Measurements from ENCODE around the gene TRIM56. TPM values are rescaled to one million over a fixed set of nuclear protein-coding genes. Genes with fewer than 3 reads are reported as not detected.
"Not testable (repeated sequence)": the region's sequence is repeated elsewhere in the genome, so short reads cannot be mapped to it uniquely, and the experiment has no call there.

TRIM56 gene
- total and polyA plus RNA-seq, 9 donors: 18.2 to 77.4 (median 44.5) TPM

DNA sequence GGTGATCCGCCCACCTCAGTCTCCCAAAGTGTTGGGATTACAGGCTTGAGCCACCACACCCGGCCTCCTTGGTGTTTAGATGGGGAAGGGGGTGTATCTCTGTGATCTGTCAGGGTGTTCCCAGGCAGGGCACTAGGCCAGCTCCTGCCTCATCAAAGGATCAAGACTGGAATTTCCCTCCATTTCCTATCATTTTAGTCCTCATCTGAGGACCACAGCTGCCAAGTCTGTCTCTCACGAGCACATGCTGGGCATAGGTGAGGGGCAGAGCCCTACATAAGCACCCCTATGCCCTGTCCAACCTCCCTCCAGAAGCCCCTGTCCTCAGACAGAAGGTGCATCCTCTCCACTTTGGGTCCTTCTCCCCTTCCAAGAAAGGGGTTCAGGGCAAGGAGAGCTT lies 19.5 kb downstream of the TRIM56 start:
- H3K4me3 ChIP-seq: no peak overlapping the region
- 72 to 77% (median 76%) methylated on average over 3 of the region's 3 CpGs for WGBS, 3 donors
- DNase-seq: no peak
- peaks cover 4% of the 10 kb centered on the region for H3K4me1 ChIP-seq (ENCODE audit: insufficient read depth)
- no peaks in the 10 kb centered on the region for H3K27me3 ChIP-seq
- intact Hi-C loops (cut with DNase I): loop anchor here in 1 of 4 donors (5.0 kb wide), 1 partner anchor 33 kb away; no protein-coding TSS in a partner anchor
- no peak overlapping the region for H3K27ac ChIP-seq
- H3K36me3 ChIP-seq: no peaks in the 10 kb centered on the region
- no peaks in the 10 kb centered on the region for H3K9me3 ChIP-seq
- TF ChIP-seq, protein P1, sequence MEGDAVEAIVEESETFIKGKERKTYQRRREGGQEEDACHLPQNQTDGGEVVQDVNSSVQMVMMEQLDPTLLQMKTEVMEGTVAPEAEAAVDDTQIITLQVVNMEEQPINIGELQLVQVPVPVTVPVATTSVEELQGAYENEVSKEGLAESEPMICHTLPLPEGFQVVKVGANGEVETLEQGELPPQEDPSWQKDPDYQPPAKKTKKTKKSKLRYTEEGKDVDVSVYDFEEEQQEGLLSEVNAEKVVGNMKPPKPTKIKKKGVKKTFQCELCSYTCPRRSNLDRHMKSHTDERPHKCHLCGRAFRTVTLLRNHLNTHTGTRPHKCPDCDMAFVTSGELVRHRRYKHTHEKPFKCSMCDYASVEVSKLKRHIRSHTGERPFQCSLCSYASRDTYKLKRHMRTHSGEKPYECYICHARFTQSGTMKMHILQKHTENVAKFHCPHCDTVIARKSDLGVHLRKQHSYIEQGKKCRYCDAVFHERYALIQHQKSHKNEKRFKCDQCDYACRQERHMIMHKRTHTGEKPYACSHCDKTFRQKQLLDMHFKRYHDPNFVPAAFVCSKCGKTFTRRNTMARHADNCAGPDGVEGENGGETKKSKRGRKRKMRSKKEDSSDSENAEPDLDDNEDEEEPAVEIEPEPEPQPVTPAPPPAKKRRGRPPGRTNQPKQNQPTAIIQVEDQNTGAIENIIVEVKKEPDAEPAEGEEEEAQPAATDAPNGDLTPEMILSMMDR (IDR thresholded peaks at IDR 0.05): no peak
- TF ChIP-seq POLR2A (IDR thresholded peaks at IDR 0.05): no peak
- TF ChIP-seq EP300 (IDR thresholded peaks at IDR 0.05): no peak

- H3K27me3 ChIP-seq; H3K9me3 ChIP-seq; DNase-seq; H3K4me3 ChIP-seq; H3K27ac ChIP-seq; H3K4me1 ChIP-seq (ENCODE audit: insufficient read depth); intact Hi-C loops (cut with DNase I); H3K36me3 ChIP-seq: not testable (repeated sequence)
- WGBS, 3 donors: 78 to 83% (median 82%) methylated on average over 5 of the region's 5 CpGs
Observed at GRCh38 chr7:101105248-101105647, 20.0 kb downstream of the TRIM56 start.

- peaks cover 2% of the 10 kb centered on the region for H3K4me1 ChIP-seq (ENCODE audit: insufficient read depth)
- H3K36me3 ChIP-seq: no peaks in the 10 kb centered on the region
- H3K27me3 ChIP-seq: no peaks in the 10 kb centered on the region
- intact Hi-C loops (cut with DNase I): no loop called here
- DNase-seq: no peak
- H3K9me3 ChIP-seq: no peaks in the 10 kb centered on the region
- no peak for TF ChIP-seq POLR2A (IDR thresholded peaks at IDR 0.05)
- TF ChIP-seq, protein P1 (IDR thresholded peaks at IDR 0.05): no peak
- TF ChIP-seq EP300 (IDR thresholded peaks at IDR 0.05): no peak
- H3K4me3 ChIP-seq: no peak overlapping the region
- no peak overlapping the region for H3K27ac ChIP-seq
- WGBS, 3 donors: 91 to 93% (median 92%) methylated on average over 7 of the region's 7 CpGs
Observed at GRCh38 chr7:101106386-101106785, 21.1 kb downstream of the TRIM56 start.

- H3K9me3 ChIP-seq: no peaks in the 10 kb centered on the region
- TF ChIP-seq EP300 (IDR thresholded peaks at IDR 0.05): no peak
- TF ChIP-seq, protein P1 (IDR thresholded peaks at IDR 0.05): no peak
- intact Hi-C loops (cut with DNase I): no loop called here
- peak in 3 of 5 donors; percentile 70 to 81 (median 71) for DNase-seq
- no peak overlapping the region for H3K4me3 ChIP-seq
- no peaks in the 10 kb centered on the region for H3K36me3 ChIP-seq
- H3K27me3 ChIP-seq: no peaks in the 10 kb centered on the region
- WGBS, 3 donors: 34 to 42% (median 42%) methylated on average over 16 of the region's 16 CpGs
- H3K4me1 ChIP-seq (ENCODE audit: insufficient read depth): peaks cover 8% of the 10 kb centered on the region
- no peak overlapping the region for H3K27ac ChIP-seq
Observed at GRCh38 chr7:101108330-101108857, 23.1 kb downstream of the TRIM56 start.

DNA sequence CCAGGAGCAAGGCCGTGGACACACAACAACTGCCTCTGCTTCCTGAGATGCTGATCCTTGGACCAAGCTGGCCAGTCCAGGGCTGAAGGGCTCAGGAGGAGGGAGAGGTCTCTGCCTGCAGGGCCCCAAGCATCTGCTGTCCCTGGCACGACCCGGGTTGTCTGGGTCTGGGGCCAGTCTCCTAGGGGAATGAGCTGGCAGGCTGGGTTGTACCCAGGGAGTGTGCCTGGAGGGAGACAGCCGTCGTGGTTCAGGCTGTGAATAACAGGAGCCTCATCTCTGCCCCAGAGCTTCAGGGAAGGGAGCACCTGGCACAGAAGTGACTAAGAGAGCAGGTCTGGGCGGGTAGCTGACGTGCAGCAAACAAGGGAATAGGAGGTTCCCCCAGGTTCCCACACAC lies 23.7 kb downstream of the TRIM56 start:
- H3K27me3 ChIP-seq: no peaks in the 10 kb centered on the region
- TF ChIP-seq POLR2A (IDR thresholded peaks at IDR 0.05) (no peak), EP300 (IDR thresholded peaks at IDR 0.05) (no peak)
- TF ChIP-seq, protein P1 (IDR thresholded peaks at IDR 0.05): no peak
- H3K4me1 ChIP-seq (ENCODE audit: insufficient read depth): peaks cover 8% of the 10 kb centered on the region
- intact Hi-C loops (cut with DNase I): no loop called here
- no peaks in the 10 kb centered on the region for H3K36me3 ChIP-seq
- no peak for DNase-seq
- no peak overlapping the region for H3K27ac ChIP-seq
- no peaks in the 10 kb centered on the region for H3K9me3 ChIP-seq
- H3K4me3 ChIP-seq: no peak overlapping the region
- 79 to 87% (median 81%) methylated on average over 7 of the region's 7 CpGs for WGBS, 3 donors
